OCI-M2 (cell line): ENCODE measurements around the gene PLEKHN1.
"Not testable (repeated sequence)": the region's sequence is repeated elsewhere in the genome, so short reads cannot be mapped to it uniquely, and the experiment has no call there.

Source experiments
- DNase-seq: peaks from one replicate; lab custom pipeline; 2025; ENCODE audit not compliant: unreplicated experiment; lab: John Stamatoyannopoulos, UW

The PLEKHN1 gene

DNA sequence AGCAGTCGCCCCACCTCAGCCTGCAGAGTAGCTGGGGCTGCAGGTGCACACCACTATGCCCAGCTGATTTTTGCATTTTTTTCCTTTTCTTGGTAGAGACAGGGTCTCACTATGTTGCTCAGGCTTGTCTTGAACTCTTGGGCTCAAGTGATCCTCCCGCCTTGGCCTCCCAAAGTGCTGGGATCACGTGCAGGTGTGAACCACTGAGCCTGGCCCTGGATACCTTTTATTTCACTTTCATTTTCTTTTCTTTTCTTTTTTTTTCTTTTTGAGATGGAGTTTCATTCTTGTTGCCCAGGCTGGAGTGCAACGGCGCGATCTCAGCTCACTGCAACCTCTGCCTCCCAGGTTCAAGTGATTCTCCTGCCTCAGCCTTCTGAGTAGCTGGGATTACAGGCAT, 25.0 kb downstream of the PLEKHN1 start:
- not testable (repeated sequence) for DNase-seq

DNA sequence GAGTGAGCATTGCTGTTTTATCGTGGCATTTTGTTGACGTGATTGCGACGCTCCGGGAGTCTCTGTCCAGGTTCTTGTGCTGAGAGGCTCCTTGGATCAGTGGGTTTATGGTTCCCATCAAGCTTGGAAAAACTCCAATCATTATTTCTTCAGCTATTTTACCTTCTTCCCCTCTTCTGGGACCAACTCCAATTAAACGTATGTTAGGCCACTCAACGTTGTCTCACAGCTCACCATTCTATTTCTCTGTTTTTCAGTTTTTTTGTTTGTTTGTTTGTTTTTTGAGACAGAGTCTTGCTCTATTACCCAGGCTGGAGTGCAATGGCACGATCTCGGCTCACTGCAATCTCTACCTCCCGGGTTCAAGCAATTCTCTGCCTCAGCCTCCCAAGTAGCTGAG, 25.6 kb downstream of the PLEKHN1 start:
- no peak for DNase-seq

- no peak for DNase-seq
Measured at GRCh38 chr1:992362-992761, 26.1 kb downstream of the PLEKHN1 start.

DNA sequence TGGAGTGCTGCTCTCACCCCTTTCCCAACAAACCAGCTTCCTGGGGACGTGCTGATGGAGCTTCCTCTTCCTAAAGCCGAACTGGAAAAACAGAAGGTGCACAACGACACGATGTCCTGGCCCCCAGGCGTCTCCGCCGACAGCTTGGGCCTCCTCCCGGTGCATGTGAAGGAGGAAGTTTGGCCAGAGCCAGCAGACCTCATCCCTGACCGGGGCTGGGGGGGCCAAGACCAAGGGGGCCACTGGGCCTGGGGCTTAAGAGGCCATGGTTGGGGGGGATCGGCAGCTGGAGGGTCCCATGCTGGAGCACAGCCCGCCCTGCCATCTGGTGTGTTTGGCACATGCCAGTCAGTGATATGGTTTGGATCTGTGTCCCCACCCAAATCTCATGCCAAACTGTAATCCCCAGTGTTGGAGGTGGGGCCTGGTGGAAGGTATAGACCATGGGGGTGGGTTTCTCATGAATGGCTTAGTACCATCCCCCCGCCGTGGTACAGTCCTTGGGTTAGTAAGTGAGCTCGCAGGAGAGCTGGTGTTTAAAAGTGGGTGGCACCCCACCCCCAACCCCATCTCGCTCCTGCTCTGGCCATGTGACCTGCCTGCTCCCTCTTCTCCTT, 27.2 kb downstream of the PLEKHN1 start:
- DNase-seq, result no peak

- not testable (repeated sequence) for DNase-seq
Measured at GRCh38 chr1:994546-994945, 28.3 kb downstream of the PLEKHN1 start.

- DNase-seq, result no peak
Measured at GRCh38 chr1:995665-996633, 29.7 kb downstream of the PLEKHN1 start.

GRCh38 chr1:996851-997712, 30.8 kb downstream of the PLEKHN1 start:
- no peak for DNase-seq

GRCh38 chr1:997713-997992, 31.4 kb downstream of the PLEKHN1 start:
- no peak for DNase-seq

DNA sequence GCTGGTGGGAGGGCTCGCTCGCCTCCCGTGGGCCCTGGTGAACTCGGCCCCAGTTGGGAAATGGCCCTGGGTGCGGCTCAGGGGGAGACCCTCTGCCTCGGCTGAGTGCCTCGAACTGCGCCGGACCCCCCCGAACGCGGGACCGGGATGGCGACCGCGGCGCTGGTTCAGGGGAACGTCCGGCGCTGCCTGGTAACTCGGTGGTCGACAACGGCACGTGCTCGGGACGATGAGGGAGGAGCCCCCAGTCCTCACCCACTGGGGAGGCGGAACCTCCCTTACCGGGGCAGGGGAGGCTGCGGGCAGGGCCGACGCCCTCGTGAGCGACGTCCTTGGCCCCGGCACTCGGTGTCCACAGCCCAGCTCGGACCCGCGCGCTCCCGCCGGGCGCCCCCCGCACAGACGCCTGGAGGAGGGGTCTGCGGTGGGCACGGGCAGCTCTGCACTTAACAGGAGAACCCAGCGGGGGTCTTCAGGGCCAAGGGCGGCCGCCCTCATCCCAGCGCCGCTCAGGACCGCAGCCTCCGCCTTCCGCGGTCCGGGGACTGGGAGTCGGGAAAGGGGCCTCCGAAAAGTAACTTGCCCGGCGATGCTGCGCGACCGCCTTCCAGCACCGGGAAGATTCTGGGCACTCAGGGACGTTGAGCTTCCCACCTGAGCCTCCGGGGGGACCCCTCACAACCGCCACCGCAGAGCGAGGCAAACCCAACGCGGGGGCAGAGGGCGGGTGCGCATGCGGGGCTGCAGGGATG, 31.9 kb downstream of the PLEKHN1 start:
- no peak for DNase-seq

- DNase-seq, result no peak
Measured at GRCh38 chr1:998745-998994, 32.4 kb downstream of the PLEKHN1 start.

DNA sequence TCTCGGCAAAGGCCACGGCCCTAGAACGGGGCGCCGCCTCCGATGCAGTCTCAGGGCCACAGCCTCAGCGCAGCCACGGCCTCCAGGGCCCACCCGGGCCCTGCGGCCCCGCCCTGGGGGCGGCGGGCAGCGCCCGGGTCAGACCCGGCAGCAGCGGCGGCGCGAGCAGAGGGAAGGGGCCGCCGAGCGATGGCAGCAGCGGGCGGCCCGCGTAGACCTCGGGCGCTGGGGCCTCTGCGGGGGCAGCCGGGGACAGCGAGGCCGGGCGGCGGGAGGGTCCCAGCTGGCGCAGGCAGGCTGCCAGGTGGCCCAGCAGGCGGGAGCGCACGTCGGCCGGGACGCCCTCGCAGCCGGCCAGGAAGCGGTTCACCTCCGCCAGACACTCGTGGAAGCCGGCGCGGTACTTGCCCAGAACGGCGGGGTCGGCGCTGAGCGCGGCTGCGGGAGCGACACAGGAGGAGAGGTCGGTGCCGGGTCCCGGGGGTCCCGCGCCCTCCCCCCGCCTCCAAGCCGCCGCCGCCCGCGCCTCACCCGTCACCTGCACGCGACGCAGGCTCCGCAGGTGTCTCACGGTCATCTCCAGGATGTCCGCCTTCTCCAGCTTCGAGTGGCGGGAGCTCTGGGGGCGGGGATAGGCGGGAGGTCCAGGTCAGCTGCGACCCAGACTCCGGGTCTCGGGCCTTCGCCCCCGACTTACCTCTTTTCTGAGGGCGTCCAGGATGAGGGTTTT, 32.9 kb downstream of the PLEKHN1 start:
- DNase-seq, result no peak

DNA sequence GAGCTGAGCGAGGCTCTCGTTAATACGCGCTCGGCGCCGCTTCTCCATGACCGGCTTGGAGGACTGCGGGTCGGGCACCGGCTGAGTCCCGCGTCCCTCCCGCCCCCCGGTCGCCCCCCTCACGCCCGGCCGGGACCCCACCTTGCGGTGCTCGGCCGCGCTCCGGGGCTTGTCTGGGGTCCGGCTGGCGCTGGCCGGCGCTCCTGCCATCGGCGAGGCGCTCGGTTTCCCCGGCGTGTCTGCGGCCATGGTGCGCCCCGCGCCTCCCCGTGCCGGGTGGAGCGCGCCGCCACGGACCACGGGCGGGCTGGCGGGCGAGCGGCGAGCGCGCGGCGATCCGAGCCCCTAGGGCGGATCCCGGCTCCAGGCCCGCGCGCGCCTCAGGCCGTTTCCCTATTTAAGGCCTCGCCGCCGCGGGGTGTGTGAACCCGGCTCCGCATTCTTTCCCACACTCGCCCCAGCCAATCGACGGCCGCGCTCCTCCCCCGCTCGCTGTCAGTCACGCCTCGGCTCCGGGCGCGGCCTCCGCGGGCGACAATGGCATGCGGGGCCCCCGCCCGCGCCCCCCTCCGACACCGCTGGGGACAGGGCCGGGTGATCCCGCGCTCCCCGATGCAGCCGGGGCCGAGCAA, 33.6 kb downstream of the PLEKHN1 start, which contains the start of gene HES4:
TSS of gene HES4 (minus strand) at position 373 of the 632 bp plus-strand sequence. CDS start at position 249, 124 bp downstream.
- DNase-seq, result no peak

GRCh38 chr1:1000357-1001056, 34.2 kb downstream of the PLEKHN1 start:
- no peak for DNase-seq

GRCh38 chr1:1001057-1001783, 34.9 kb downstream of the PLEKHN1 start:
- DNase-seq, result no peak

DNA sequence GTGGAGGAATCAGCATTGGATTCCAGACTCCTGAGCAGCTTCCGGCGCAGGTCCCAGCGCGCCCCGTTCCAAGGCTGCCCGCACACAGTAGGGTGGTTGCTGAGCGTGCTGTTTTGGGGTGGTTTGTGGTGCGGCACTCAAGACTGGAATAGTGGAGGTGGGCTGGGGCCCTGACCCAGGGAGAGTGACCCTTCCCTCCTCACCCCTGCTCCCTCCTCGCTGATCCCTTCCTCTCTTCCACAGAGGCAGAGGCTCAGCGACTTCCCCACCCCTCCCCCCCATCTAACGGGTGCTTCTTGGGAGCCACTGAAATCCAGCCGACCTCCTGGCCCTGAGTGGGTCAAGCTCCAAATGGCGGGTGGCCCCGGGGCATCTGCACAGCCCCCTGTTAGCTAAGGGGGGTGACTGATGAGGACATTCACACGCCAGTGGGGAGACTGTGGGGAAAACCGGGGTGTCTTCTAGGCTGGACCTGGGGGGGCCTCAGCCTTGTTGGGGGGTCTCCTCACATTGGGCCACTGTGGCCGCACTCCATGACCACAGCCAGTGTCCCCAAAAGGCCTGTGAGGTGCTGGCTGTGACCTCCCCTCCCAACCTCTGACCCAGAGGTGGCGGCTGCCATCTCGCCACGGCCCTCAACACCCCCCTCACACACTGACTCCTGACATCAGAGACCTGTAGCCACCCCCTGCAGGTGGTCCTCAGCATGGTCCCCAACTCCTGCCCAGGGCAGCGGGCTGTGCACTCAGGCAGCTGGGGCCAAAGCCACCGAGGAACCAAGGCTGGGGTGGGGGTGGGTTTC, 37.5 kb downstream of the PLEKHN1 start:
- no peak for DNase-seq

GRCh38 chr1:1004420-1004779, 38.1 kb downstream of the PLEKHN1 start:
- DNase-seq, result no peak

DNA sequence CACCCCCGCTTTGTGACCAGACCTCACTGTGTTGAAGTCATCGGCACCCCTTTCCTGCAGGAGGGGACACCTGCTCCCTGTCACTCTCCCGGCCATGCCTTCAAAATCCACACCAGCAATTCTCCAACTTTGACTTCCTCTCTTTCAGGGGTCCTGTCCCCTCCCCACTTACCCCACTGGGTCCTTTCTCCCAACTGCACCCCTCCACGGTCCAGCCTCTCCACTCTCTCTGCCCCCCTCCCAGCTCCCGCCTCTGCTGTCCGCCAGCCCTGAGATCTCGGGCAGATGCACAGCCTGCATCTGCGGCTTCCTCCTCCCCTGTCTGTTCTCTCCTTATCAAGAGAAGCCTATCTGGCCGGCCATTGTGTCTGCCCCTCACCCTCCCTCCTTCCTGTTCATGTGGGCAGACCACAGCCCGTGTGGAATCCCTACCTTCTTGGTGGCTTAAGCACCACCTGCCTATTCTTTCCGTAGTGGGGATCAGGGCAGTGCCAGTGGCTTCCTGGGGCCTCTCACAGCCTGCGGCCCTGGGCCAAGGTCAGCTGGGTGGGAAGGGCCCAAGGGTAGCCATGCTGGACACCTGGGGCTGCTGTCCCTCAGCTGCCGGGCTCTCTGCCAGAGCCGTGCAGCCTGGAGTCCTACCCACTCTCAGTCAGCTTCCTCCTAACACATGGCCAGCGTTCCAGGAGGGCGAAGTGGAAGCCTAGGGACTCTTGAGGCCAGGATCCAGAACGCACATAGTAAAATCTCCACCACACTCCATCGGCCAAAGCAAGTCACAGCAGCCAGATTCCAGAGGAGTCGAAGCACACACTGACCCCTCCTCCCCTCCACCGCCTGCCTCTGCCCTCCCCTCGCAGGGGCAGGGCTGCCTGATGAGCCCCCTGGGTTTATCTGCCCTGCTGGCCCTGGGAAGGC, 38.8 kb downstream of the PLEKHN1 start:
- no peak for DNase-seq
